HepG2 (cell line): Measurements from ENCODE around the gene HTATSF1. TPM values are rescaled to one million over a fixed set of nuclear protein-coding genes. Genes with fewer than 3 reads are reported as not detected.

Source experiments
- ATAC-seq: fragments of 200-7000 bp; cut with Tn5 transposase; 3 replicates; pipeline ENCODE4 v1.9.1; 2020; ENCODE audit warnings: mild to moderate bottlenecking, moderate library complexity
- BruUV-seq: library from RNA; stranded (reverse); fragments of 400-500 nt; replicated peaks from 2 replicates; lab custom pipeline; 2021; lab: Mats Ljungman, UMichigan
- CTCF ChIA-PET: fragments of 300-600 bp; formaldehyde crosslinking; extraction: SDS; loops from one replicate; lab custom pipeline; 2021; ENCODE audit warnings: low total read pairs, inconsistent platforms, low intra/inter-chr PET ratio; lab: Yijun Ruan, JAX
- POLR2A ChIA-PET: fragments of 350-600 bp; sonication (Branson Sonifier 250); formaldehyde crosslinking; loops from one replicate; lab custom pipeline; 2020; ENCODE audit warnings: antibody characterized with exemption, inconsistent platforms; lab: Yijun Ruan, JAX
- DNase-seq: peaks from one replicate; pipeline ENCODE4 v3.0.0-alpha.2; 2015; ENCODE audit warnings: low spot score
- FAIRE-seq: peaks from 3 replicates; lab custom pipeline; 2011; peaks lifted over from hg19 to GRCh38; lab: Jason Lieb, UNC
- H2AFZ ChIP-seq: one replicate; pipeline ENCODE4 v1.6.1; 2011; ENCODE audit warnings: low read length, inconsistent platforms
- H3K27ac ChIP-seq: fragments of 300-600 bp; 3 replicates; pipeline ENCODE4 v1.8.0; 2011; ENCODE audit warnings: mixed run types, mild to moderate bottlenecking, mixed read lengths, low read length, inconsistent platforms; ENCODE audit not compliant: insufficient read depth; ENCODE audit errors: extremely low read length
- H3K27me3 ChIP-seq, 2 experiments: fragments of 200-600 bp in 1 of 2; 2 replicates in 1 of 2; 3 replicates in 1 of 2; pipeline versions ENCODE4 v1.6.0 to v1.8.0; 2011; ENCODE audit warnings: low read length in 2 of 2, mild to moderate bottlenecking in 2 of 2, moderate library complexity in 2 of 2, inconsistent platforms in 1 of 2; ENCODE audit not compliant: insufficient read depth in 2 of 2, control insufficient read depth in 1 of 2
- H3K36me3 ChIP-seq, 2 experiments: fragments of 200-600 bp in 1 of 2; replicated peaks in 1 of 2; 2 replicates in 1 of 2; 3 replicates in 1 of 2; pipeline versions ENCODE4 v1.5.1 to v1.8.0; 2011; ENCODE audit warnings: low read length in 2 of 2, inconsistent platforms in 1 of 2; ENCODE audit not compliant: insufficient read depth in 2 of 2, control insufficient read depth in 1 of 2
- H3K4me1 ChIP-seq: 2 replicates; pipeline ENCODE4 v1.5.1; 2012; ENCODE audit warnings: low read length, inconsistent platforms; ENCODE audit not compliant: insufficient read depth
- H3K4me2 ChIP-seq: 2 replicates; pipeline ENCODE4 v1.6.0; 2011; ENCODE audit warnings: low read depth, low read length, inconsistent platforms
- H3K4me3 ChIP-seq, 3 experiments: fragments of 200-600 bp in 1 of 3; sonication (generic), shearing (Covaris generic) in 1 of 3; replicated peaks in 1 of 3; 2 replicates each; pipeline ENCODE4 v1.5.1; 2011 to 2016; ENCODE audit warnings: low read length in 3 of 3, inconsistent platforms in 2 of 3, low read depth in 2 of 3, mild to moderate bottlenecking in 2 of 3, control low read depth in 1 of 3, mixed read lengths in 1 of 3; ENCODE audit not compliant: insufficient read depth in 1 of 3
- H3K79me2 ChIP-seq: one replicate; pipeline ENCODE4 v1.6.1; 2011; ENCODE audit warnings: low read length, inconsistent platforms; ENCODE audit not compliant: insufficient read depth
- H3K9ac ChIP-seq: 2 replicates; pipeline ENCODE4 v1.6.0; 2011; ENCODE audit warnings: mild to moderate bottlenecking, low read depth, low read length, inconsistent platforms; ENCODE audit not compliant: insufficient read depth
- H3K9me3 ChIP-seq: 2 replicates; pipeline ENCODE4 v1.5.1; 2012; ENCODE audit warnings: mild to moderate bottlenecking, low read length
- H4K20me1 ChIP-seq: 2 replicates; pipeline ENCODE4 v1.6.0; 2011; ENCODE audit warnings: inconsistent platforms, mild to moderate bottlenecking, low read length, moderate library complexity; ENCODE audit not compliant: insufficient read depth
- BCLAF1 ChIP-seq: fragments of 450-650 bp; IDR thresholded peaks from 2 replicates; pipeline ENCODE4 v1.6.1; 2017; ENCODE audit warnings: mild to moderate bottlenecking
- BORCS8-MEF2B ChIP-seq: sonication (generic); formaldehyde crosslinking; IDR thresholded peaks from 2 replicates; pipeline ENCODE4 v1.8.0; 2022; ENCODE audit warnings: mild to moderate bottlenecking, missing genetic modification reagents
- CBX5 ChIP-seq: sonication (generic); formaldehyde crosslinking; IDR thresholded peaks from 2 replicates; pipeline ENCODE4 v1.4.0; 2020; ENCODE audit warnings: missing genetic modification reagents, borderline replicate concordance
- EED ChIP-seq: sonication (generic); formaldehyde crosslinking; IDR thresholded peaks from 2 replicates; pipeline ENCODE4 v1.5.0; 2020; ENCODE audit warnings: mild to moderate bottlenecking, missing genetic modification reagents
- EHMT2 ChIP-seq: fragments of 200-600 bp; sonication (generic); IDR thresholded peaks from 2 replicates; pipeline ENCODE4 v1.7.0; 2017; ENCODE audit warnings: antibody characterized with exemption, low read depth, low read length, borderline replicate concordance
- NFIC ChIP-seq: IDR thresholded peaks from 2 replicates; pipeline ENCODE4 v1.6.1; 2012; ENCODE audit warnings: mild to moderate bottlenecking, low read length, inconsistent platforms
- POLR2AphosphoS2 ChIP-seq: IDR thresholded peaks from 2 replicates; pipeline ENCODE4 v1.6.1; 2011; ENCODE audit warnings: low read depth, low read length, improper control_type of control experiment
- PPARG ChIP-seq: conservative IDR thresholded peaks from 2 replicates; pipeline ENCODE4 v1.6.1; 2016; ENCODE audit warnings: missing biosample characterization, missing genetic modification reagents
- PRDM4 ChIP-seq: sonication (generic); formaldehyde crosslinking; IDR thresholded peaks from 2 replicates; pipeline ENCODE4 v1.9.0; 2021; ENCODE audit warnings: missing genetic modification reagents, borderline replicate concordance
- RFXAP ChIP-seq: sonication (generic); formaldehyde crosslinking; IDR thresholded peaks from 2 replicates; pipeline ENCODE4 v1.4.0; 2020; ENCODE audit warnings: missing genetic modification reagents, borderline replicate concordance
- STAG1 ChIP-seq: sonication (generic); formaldehyde crosslinking; IDR thresholded peaks from 2 replicates; pipeline ENCODE4 v1.4.0; 2020; ENCODE audit warnings: missing genetic modification reagents
- ZMYM2 ChIP-seq: sonication (generic); formaldehyde crosslinking; IDR thresholded peaks from 2 replicates; pipeline ENCODE4 v1.8.0; 2022; ENCODE audit warnings: mild to moderate bottlenecking, missing genetic modification reagents
- WGBS: methylation state at CpG from one replicate; pipeline ENCODE4 v1.1.6; 2017; ENCODE audit warnings: low lambda C conversion rate; 5-methylcytosine and 5-hydroxymethylcytosine counted together
- in situ Hi-C: cut with HindIII; loops from 2 replicates; pipeline ENCODE4 v1.10.0; 2017; ENCODE audit warnings: low pct_unique_long_range_greater_than_20kb; ENCODE audit not compliant: extremely low pct_ligation_motif_present
- intact Hi-C: fragments of 100-400 bp; cut with micrococcal nuclease; formaldehyde crosslinking; loops from one replicate; pipeline ENCODE4 v1.10.0; 2022; ENCODE audit not compliant: unreplicated experiment
- polyA plus RNA-seq, 8 experiments: library from polyadenylated mRNA; depleted of rRNA in 3 of 8; stranded (reverse) in 7 of 8; unstranded in 1 of 8; fragments of >200 nt; fragmentation: Illumina TruSeq in 4 of 8; extraction: Trizol in 4 of 8; gene quantifications; 2 replicates each; pipeline versions ENCODE4 v1.2.1 to v1.2.3, GENCODE V29; 2011 to 2016; ENCODE audit warnings: low read depth in 4 of 8, missing spikeins in 1 of 8, mixed read lengths in 1 of 8; ENCODE audit not compliant: insufficient read depth in 1 of 8
- total RNA-seq, 5 experiments: library from RNA; depleted of rRNA; stranded (reverse); fragments of >200 nt; fragmentation: Illumina TruSeq; extraction: Trizol; gene quantifications; 2 replicates each; pipeline ENCODE4 v1.2.3, GENCODE V29; 2016; ENCODE audit warnings: low read depth in 1 of 5

HTATSF1 gene
- total and polyA plus RNA-seq, 2 of the 13 experiments (the other 11 are each of a cell fraction or from before 2014, with no cell fraction given) = 0.57 to 40.5 TPM

- H3K4me3 ChIP-seq = no peak overlapping the region
- WGBS = 32% methylated on average over 6 of the region's 7 CpGs
- H3K9me3 ChIP-seq = no peaks in the 10 kb centered on the region
- FAIRE-seq (no peak), DNase-seq (no peak), ATAC-seq (no peak)
- in situ Hi-C loops (no loop called here), intact Hi-C loops (no loop called here)
- H3K36me3 ChIP-seq = no peaks in the 10 kb centered on the region
- no peak overlapping the region for H3K9ac ChIP-seq
- H2AFZ ChIP-seq = no peak overlapping the region
- no peak overlapping the region for H3K4me2 ChIP-seq
- no peaks in the 10 kb centered on the region for H3K79me2 ChIP-seq
- H4K20me1 ChIP-seq = no peaks in the 10 kb centered on the region
- TF ChIP-seq CBX5 = no peak
- TF ChIP-seq POLR2AphosphoS2 = no peak
- TF ChIP-seq EHMT2 = no peak
- TF ChIP-seq NFIC = no peak
- no peak for TF ChIP-seq EED (CRISPR knock-in tag)
- TF ChIP-seq BORCS8-MEF2B (CRISPR knock-in tag) = no peak
- TF ChIP-seq STAG1 (CRISPR knock-in tag) = no peak
- TF ChIP-seq PRDM4 (CRISPR knock-in tag) = no peak
- TF ChIP-seq ZMYM2 (CRISPR knock-in tag) = no peak
- no peak for TF ChIP-seq RFXAP (CRISPR knock-in tag)
- no peak for TF ChIP-seq BCLAF1
- no peak for TF ChIP-seq PPARG (CRISPR knock-in tag)
- no peak overlapping the region for H3K27ac ChIP-seq
- H3K4me1 ChIP-seq = no peaks in the 10 kb centered on the region
- BruUV-seq = no TSS peak
- H3K27me3 ChIP-seq = no peaks in the 10 kb centered on the region
- ChIA-PET POLR2A (no interaction called here), CTCF (no interaction called here)
Measured at GRCh38 chrX:136542281-136542680, 44.9 kb downstream of the HTATSF1 start.
